GM12873 (cell line): ENCODE data around the gene EBNA1BP2.

Experiments used
- TF ChIP-seq, protein P1 (sequence below): IDR thresholded peaks from 2 replicates; pipeline ENCODE4 v1.5.1; 2012; ENCODE audit warnings: low read depth, mild to moderate bottlenecking, moderate library complexity, low read length, control low read depth; ENCODE audit not compliant: insufficient read depth; ENCODE audit errors: missing control alignments

EBNA1BP2 gene, protein sequence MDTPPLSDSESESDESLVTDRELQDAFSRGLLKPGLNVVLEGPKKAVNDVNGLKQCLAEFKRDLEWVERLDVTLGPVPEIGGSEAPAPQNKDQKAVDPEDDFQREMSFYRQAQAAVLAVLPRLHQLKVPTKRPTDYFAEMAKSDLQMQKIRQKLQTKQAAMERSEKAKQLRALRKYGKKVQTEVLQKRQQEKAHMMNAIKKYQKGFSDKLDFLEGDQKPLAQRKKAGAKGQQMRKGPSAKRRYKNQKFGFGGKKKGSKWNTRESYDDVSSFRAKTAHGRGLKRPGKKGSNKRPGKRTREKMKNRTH

DNA sequence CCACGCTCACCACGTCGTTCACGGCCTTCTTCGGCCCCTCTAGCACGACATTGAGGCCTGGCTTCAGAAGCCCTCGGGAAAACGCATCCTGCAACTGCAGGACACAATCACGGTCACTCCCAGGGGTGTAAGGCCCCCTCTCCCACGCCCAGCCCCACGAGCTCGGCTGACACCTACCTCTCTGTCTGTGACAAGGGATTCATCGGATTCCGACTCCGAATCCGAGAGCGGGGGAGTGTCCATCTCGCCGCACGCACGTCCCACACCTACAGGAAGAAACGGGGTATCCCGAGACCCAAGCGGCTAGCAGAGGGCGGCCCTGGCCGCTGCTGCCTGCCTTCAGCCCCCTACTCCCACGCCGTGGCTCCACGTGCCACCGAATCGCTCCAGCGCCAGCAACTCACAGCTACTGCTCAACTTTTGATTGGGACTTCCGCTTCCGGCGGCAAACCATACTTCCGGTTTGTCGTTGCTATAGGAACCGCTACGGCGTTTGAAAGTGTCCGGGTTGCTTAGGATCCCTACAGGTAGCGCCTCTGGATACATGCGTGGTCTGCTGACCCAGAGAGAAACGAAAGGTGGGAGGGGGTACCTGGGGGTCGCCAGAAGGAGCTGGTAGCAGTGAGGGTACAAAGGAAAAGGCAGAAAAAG, at the start of gene EBNA1BP2, which contains the start of gene CFAP57:
Gene EBNA1BP2 (minus strand): TSS at position 415 of the 651 bp plus-strand sequence. CDS start 172 bp downstream, at position 243.
Gene CFAP57 (plus strand): TSS at position 455 of the 651 bp plus-strand sequence. CDS start 424 bp downstream, outside the sequence.
- TF ChIP-seq, protein P1, sequence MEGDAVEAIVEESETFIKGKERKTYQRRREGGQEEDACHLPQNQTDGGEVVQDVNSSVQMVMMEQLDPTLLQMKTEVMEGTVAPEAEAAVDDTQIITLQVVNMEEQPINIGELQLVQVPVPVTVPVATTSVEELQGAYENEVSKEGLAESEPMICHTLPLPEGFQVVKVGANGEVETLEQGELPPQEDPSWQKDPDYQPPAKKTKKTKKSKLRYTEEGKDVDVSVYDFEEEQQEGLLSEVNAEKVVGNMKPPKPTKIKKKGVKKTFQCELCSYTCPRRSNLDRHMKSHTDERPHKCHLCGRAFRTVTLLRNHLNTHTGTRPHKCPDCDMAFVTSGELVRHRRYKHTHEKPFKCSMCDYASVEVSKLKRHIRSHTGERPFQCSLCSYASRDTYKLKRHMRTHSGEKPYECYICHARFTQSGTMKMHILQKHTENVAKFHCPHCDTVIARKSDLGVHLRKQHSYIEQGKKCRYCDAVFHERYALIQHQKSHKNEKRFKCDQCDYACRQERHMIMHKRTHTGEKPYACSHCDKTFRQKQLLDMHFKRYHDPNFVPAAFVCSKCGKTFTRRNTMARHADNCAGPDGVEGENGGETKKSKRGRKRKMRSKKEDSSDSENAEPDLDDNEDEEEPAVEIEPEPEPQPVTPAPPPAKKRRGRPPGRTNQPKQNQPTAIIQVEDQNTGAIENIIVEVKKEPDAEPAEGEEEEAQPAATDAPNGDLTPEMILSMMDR = no peak

DNA sequence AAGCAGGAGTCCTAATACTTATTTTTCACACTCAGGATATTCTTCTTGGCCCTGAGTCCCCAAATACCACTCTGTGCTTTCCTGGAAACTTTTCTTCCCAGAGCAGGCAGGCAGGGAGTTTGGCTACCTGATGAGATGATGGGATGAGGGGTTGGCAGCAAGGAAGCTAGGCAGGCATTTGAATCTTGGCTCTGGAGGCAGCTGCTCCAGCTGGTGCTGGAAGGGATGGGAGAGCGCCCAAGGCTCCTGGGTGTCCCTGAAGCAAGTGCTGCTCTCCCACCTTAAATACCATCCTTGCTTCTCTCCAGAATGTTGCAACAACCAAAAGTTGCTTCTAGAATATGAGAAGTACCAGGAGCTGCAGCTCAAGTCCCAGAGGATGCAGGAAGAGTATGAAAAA, 49.7 kb upstream of the EBNA1BP2 start:
- TF ChIP-seq, protein P1 = no peak

DNA sequence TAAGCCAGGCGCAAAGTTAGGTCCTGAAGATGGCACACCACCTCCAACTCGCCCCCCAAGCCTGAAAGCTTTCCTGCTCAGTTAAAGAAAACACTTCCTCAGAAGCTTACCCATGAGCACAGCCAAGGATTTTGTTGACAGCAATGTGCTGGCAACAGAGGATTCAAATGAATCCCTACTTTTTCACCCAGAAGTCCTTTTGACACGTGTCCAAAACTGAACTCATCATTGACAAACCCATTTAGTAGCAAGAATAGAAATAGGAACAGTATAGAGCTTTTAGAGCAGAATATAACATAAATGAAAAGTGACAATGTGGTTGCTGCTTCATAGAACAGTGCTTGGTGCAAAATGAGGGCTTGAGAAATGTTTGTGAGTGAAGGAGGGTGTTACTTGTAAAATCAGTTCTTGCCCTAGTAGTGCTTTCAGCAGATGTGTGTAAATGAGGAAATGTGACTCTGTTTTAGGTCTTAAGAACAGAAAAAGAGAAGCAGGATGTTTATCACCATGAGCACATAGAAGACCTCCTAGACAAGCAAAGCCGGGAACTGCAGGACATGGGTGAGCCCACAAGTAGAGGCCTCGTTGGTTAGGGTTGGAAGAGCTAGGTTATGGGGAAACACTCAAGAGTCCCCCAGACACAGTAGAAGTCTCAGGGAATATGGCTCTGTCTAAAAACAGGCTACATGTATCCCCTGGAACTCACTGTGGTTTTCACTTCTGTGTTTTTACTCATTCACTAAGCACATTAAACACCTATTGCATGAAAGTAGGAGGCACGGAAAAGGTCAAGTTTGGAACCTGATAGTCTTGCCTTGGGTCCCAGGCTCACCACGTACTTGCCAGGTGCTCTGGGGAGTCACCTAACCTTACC, 49.1 kb upstream of the EBNA1BP2 start:
- TF ChIP-seq, protein P1 = no peak

DNA sequence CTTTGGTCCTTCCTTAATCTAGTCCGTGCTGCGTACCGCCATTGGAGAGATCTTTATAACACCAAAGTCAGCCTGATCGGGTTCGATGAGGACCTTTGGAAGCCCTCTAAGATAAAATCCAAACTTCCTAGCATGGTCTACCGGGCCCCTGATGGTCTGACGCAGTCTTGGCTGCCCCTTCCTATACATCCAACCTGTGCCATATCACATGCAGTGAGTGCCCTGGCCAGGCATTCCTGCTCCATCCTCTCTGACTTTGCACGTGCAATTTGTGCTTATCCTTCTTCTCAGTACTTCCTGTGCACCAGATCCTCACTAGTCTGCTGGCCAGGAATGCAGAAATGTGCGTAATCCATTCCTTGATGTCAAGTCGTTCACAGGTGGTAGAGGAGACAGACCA, 45.7 kb upstream of the EBNA1BP2 start:
- TF ChIP-seq, protein P1 = no peak

DNA sequence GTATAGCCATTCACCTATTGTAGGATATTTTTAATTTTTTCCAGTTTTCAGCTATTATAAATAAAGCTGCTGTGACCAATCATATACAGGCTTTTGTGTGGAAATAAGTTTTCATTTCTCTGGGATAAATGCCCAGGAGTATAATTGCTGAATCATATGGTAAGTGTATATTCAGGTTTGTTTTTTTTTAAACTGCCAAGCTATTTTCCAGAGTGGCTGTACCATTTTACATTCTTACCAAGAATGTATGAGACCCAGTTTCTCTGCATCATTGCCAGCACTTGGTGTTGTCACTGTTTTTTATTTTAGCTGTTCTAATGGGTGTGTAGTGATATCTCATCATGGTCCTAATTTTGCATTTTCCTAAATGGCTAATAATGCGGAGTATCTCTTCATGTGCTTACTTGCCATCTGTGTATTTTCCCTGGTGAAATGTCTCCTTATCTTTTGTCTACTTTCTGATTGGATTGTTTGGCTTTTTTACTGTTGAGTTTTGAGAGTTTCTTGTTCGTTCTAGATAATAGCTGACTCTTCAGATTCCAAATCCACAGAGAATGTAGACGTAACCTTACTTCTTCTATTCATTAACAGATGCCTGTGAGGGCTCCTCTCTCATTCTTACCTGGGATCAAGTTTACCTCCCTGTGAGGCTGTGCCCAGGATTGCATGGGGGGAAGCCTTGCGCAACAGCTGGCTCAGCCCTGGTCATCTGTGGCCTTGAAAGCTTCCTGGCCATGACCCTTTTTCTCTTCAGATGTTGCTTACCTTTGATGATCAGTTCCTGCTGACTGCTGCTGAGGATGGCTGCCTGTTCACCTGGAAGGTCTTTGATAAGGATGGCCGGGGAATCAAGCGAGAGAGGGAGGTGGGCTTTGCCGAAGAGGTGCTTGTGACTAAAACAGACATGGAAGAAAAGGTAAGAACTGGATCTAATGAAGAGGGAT, 42.7 kb upstream of the EBNA1BP2 start:
- TF ChIP-seq, protein P1 = no peak

DNA sequence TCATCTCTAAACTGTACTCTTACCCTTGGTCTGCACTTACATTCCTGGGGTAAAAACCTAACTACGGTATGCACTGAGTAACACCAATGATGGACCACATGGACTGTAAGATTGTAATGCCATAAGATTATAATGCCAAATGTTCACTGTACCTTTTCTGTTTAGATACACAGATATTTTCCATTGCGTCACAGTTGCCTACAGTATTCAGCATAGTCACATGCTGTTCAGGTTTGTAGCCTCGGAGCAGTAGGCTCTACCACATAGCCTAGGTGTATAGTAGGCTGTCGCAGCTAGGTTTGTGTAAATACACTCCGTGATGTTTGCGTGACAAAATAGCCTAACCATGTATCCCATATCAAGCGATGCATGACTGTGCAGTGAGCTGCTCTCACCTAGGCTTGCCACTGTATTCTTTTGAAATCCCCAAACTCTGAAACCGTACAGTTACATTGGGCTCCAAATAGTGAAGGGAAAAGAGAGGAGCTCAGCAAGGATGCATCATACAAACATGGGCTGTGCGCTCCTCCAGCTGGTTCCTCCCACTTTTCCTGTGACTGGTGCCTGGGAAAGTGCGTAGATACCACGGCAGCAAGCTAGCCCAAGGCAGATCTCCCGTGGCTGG, 35.3 kb upstream of the EBNA1BP2 start:
- TF ChIP-seq, protein P1 = no peak
